Measurements from ENCODE around the gene CFHR4.
"Not testable (repeated sequence)": the region's sequence is repeated elsewhere in the genome, so short reads cannot be mapped to it uniquely, and the experiment has no call there.

The CFHR4 gene

GRCh38 chr1:196943568-196943967, 55.7 kb downstream of the CFHR4 start, which contains the start of gene CFHR2:
CFHR2 (plus strand) TSS chr1:196943738; CDS start chr1:196943881, 143 bp downstream.
- not testable (repeated sequence) for DNase-seq

- DNase-seq, result no peak
Observed at GRCh38 chr1:196951711-196952394, 64.0 kb downstream of the CFHR4 start.

GRCh38 chr1:196954778-196955177, 66.9 kb downstream of the CFHR4 start:
- no peak for DNase-seq

GRCh38 chr1:196955926-196956325, 68.1 kb downstream of the CFHR4 start:
- DNase-seq, result no peak

- no peak for DNase-seq
Observed at GRCh38 chr1:196960854-196961253, 73.0 kb downstream of the CFHR4 start.

Data from central memory CD4-positive, alpha-beta T cell (primary cell).